GM20431 (cell line): Measurements from ENCODE around the gene RPP30.
"Not testable (repeated sequence)": the region's sequence is repeated elsewhere in the genome, so short reads cannot be mapped to it uniquely, and the experiment has no call there.

Source experiments
- in situ Hi-C: fragments of 300-500 bp; cut with MseI, MboI; formaldehyde crosslinking; loops from one replicate; pipeline ENCODE4 v1.15.0; 2020; ENCODE audit warnings: low sequenced_read_pairs; ENCODE audit not compliant: unreplicated experiment

The RPP30 gene

DNA sequence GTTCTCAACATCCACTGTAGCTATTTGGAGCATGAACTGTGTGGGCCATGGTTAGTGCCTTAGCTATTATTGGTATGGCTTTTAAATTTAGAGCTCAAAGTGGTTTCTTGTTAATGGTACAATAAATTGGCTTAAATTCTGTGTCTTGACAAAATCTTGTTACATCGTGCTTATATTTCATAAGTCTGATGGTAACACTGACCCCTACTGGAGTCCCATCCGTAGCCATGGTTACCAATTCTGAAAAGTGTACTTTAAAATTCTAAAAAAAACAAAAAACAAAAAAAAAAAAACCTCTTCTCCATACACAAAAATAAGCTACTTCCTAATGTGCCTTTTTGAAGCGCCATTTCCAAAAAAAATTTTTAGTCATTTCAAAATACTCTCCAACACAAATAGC is 6.4 kb upstream of the RPP30 start:
- in situ Hi-C loops: loop anchor here (25.0 kb wide), 1 partner anchor 103 kb away; no protein-coding TSS in a partner anchor

- in situ Hi-C loops: loop anchor here (25.0 kb wide), 1 partner anchor 104 kb away; no protein-coding TSS in a partner anchor
These were observed 5.7 kb upstream of the RPP30 start for GRCh38 chr10:90866050-90866598.

DNA sequence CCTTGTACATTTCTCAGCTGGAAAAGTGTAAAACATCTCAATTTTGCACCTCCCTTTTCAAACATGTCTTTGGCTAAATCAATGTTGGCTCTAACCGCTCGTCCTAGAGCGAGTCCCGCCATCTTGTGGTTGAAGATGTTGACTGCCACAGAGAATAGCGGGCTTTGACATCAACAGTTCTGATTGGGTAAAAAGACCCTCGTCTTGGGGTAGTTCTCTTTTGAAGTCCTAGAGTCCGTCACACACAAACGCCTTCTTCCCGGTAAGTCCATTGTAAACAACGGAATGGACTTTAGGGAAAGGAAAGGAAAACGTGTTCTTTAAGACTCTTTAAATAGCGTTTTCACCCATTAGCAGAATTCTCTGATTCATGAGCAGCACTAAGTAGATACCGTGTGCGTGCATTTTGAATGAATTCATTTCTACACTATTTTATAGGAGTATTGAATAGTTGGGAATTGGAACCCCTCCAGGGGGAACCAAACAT is 452 bp upstream of the RPP30 start:
- in situ Hi-C loops: loop anchor here (25.0 kb wide), 1 partner anchor 109 kb away; no protein-coding TSS in a partner anchor

DNA sequence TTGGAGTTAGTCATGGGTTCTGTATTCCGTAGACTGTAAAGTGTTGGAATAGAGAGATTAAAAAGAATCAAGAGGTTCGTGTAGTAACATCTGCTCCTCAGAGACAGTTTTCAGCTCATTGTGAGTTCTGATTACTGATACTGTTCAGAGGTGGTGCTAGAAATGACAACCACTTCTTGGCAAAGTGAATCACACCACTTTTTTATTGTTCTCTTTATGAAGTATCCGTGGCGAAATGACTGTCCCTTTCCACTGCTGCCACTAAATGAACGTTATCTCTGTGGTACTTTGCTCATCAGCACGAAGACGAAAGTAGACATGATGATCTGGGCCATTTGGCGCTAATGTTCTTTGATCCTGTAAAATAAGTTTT is 860 bp downstream of the RPP30 start:
- in situ Hi-C loops: loop anchor here (25.0 kb wide), 1 partner anchor 110 kb away; no protein-coding TSS in a partner anchor

GRCh38 chr10:90879062-90879461 is 7.3 kb downstream of the RPP30 start:
- in situ Hi-C loops: no loop called here

- in situ Hi-C loops: not testable (repeated sequence)
These were observed 8.4 kb downstream of the RPP30 start for GRCh38 chr10:90880059-90880719.

DNA sequence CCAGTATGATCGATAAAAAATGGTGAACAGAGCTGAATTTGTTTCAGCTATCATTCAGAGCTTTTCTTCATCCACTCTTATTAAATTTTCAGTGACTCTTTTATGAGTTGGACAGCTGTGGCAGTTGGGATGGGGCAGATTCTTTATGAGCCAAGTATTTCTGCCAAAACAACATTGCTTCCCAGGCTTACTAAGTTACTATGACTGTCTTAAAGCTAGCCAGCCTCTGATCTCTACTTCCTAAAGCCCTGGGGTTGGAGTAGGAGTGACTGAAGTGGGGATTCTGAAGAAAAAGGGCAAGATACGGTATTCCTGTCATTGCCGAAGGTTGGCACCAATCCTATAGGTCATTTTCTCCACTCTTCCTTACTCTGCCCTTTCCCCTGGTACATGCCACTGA is 12.7 kb downstream of the RPP30 start:
- in situ Hi-C loops: no loop called here

DNA sequence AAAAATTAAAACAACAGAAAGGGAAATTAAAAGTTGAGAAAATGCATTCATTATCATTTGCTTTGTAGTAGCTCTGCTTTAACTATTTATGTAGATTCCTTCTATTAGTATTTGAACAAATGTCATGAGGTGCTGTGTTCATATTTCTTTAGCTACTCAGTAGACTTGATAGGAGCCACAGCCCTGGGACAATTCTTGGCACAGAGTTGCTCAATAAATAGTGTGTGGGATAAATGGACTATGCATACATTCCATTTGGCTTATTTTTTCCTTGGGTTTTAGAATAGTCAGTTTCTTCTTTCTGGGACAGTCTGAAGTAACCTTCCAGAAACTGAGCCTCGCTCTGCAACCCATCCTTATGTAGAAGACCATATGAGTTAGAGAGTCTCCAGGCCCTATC is 13.4 kb downstream of the RPP30 start:
- in situ Hi-C loops: no loop called here

- in situ Hi-C loops: no loop called here
These were observed 15.8 kb downstream of the RPP30 start for GRCh38 chr10:90887555-90887954.

- in situ Hi-C loops: no loop called here
These were observed 16.6 kb downstream of the RPP30 start for GRCh38 chr10:90888387-90888786.

DNA sequence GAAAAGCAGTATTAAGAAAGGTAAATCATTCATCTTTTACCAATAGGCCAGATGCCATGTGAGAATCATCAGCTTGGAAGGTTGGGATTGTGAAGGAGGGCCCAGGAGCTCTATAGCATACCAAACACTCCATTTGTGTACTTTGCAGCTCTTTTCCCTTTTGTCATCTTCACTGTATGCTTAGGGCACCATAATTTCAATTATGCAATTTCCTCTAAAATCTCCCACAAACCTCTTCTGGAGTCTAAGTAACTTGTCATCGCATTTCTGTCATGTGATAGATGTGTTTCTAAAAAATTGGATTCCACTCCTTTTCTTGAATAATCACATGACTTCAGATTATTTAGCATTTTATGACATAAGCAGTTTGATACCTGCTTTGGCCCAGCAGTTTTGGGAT is 17.9 kb downstream of the RPP30 start:
- in situ Hi-C loops: no loop called here

DNA sequence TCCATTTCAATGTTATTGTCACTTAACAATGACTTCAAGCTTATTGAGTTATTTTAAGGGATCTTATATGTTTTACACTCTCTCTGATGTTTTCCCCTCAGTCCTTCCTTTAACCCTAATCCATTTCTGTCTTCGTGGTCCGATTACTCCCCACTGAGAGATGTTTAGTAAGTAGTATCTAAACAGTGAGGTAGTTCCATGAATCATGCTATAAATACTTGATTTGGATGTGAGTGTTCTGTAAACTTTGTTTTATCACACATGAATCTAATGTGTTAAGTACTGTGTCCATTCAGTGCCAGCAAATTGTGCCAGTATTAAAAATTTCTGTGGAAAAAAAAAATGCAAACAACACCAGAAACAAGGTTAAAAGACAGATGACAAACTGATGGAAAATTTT is 18.6 kb downstream of the RPP30 start:
- in situ Hi-C loops: no loop called here

GRCh38 chr10:90893190-90893589 is 21.4 kb downstream of the RPP30 start:
- in situ Hi-C loops: no loop called here

DNA sequence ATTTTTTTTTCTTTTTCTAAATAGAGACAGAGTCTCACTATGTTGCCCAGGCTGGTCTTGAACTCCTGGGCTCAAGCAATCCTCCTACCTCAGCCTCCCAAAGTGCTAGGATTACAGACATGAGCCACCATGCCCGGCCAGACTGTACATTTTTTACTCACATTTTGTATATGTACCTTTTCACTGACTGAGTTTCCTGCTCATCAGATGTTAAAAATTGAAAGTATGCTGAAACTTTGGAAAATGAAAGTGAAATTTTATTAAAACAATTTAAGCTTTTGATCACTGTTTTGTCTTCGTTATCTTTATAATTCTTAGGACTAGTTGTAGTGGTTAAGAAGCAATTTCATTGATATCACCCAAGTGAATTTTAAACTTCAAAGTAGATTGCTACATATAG is 25.1 kb downstream of the RPP30 start:
- in situ Hi-C loops: not testable (repeated sequence)

GRCh38 chr10:90905925-90906324 is 34.2 kb downstream of the RPP30 start:
- in situ Hi-C loops: loop anchor here (25.0 kb wide), 1 partner anchor 381 kb away; no protein-coding TSS in a partner anchor

GRCh38 chr10:90906596-90906995 is 34.8 kb downstream of the RPP30 start:
- in situ Hi-C loops: loop anchor here (25.0 kb wide), 1 partner anchor 381 kb away; no protein-coding TSS in a partner anchor

DNA sequence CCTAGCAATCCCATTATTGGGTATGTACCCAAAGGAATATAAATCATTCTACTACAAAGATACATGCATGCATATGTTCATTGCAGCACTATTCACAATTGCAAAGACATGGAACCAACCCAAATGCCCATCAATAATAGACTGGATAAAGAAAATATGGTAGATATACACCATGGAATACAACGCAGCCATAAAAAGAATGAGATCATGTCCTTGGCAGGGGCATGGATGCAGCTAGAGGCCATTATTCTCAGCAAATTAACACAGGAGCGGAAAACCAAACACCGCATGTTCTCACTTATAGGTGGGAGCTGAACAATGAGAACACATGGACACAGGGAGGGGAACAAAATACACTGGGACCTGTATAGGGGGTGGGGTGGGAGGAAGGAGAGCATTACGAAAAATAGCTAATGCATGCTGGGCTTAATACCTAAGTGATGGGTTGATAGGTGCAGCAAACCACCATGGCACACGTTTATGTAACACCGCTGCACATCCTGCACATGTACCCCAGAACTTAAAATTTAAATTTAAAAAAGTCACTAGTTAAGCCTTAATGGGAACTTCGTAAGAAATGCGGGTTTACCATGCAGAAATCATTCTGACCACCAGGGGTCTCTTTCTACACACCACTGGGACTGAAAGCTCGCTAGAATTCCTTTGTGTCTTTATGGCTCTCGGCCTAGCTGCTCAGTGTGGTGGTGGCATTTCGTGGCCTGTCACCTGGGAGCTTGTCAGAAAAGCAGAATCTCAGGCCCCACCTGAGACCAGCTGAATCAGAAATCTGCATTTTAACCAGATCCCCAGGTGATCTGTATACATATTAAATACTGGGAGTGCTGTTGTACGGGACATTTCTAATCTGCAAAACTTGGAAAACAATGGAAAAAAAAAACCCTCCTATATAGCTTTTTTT is 39.6 kb downstream of the RPP30 start:
- in situ Hi-C loops: loop anchor here (25.0 kb wide), 1 partner anchor 376 kb away; no protein-coding TSS in a partner anchor

DNA sequence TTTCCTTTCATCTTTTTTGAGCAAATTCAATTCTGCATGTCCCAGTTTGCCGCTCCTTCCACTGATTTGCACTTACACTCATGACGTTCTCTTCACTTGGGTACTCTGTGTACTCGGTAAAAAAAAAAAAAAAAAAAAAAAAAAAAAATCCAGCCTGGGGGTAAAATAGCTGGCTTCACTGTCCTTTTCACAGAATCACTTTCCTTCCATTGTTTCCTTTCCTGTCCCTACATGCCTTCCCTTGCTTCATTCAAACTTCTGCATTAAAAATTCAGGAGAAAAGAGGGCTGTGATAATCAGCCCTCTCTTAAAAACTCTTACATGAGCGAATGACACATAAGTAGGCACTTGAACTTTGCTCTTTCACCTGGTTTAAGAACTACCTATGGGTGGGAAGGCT is 40.4 kb downstream of the RPP30 start:
- in situ Hi-C loops: loop anchor here (25.0 kb wide), 1 partner anchor 375 kb away; no protein-coding TSS in a partner anchor

GRCh38 chr10:90912854-90913479 is 41.2 kb downstream of the RPP30 start:
- in situ Hi-C loops: loop anchor here (25.0 kb wide), 1 partner anchor 374 kb away; no protein-coding TSS in a partner anchor
